ENCODE results near the gene PANK2. TPM values are rescaled to one million over a fixed set of nuclear protein-coding genes. Genes with fewer than 3 reads are reported as not detected.

The PANK2 gene
- polyA plus RNA-seq, 1 donor (not counting 4 experiments of a cell fraction or from before 2014, with no cell fraction given) = 23.6 TPM

- Histone ChIP-seq H3K4me1 (ENCODE audit: control insufficient read depth, extremely low read depth, insufficient read depth, low read length) (peaks cover 6% of the 10 kb centered on the region), H4K20me1 (ENCODE audit: control insufficient read depth, extremely low read depth, insufficient read depth, low read length) (no peaks in the 10 kb centered on the region), H3K4me2 (ENCODE audit: control insufficient read depth, extremely low read depth, insufficient read depth, low read depth, low read length) (no peak overlapping the region), H3K27me3 (ENCODE audit: control insufficient read depth, extremely low read depth, insufficient read depth, low read length) (no peaks in the 10 kb centered on the region), H2AFZ (ENCODE audit: control insufficient read depth, low read length) (no peak overlapping the region), H3K9me3 (ENCODE audit: control insufficient read depth, low read depth, low read length) (no peaks in the 10 kb centered on the region), H3K9ac (ENCODE audit: control insufficient read depth, extremely low read depth, insufficient read depth, low read length) (no peak overlapping the region), H3K9me1 (ENCODE audit: control insufficient read depth, extremely low read depth, insufficient read depth, low read length) (no peaks in the 10 kb centered on the region), H3K4me3 (ENCODE audit: control insufficient read depth in 2 of 3, extremely low read depth in 1 of 3, insufficient read depth in 2 of 3, low read depth in 1 of 3, low read length in 3 of 3) (no peak overlapping the region), H3K27ac (ENCODE audit: control insufficient read depth, insufficient read depth, low read length) (no peak overlapping the region), H3K79me2 (ENCODE audit: control insufficient read depth, insufficient read depth, low read length) (no peaks in the 10 kb centered on the region), H3K36me3 (ENCODE audit: control insufficient read depth in 2 of 2, extremely low read depth in 1 of 2, insufficient read depth in 2 of 2, low read length in 2 of 2) (peaks cover 0 to 6% of the 10 kb centered on the region in 2 experiments)
- FAIRE-seq = no peak
- DNase-seq (ENCODE audit: low read depth, low spot score) = no peak
- dilution Hi-C loops (cut with MboI; ENCODE audit: extremely low pct_ligation_motif_present, low sequenced_read_pairs) = no loop called here
- TF ChIP-seq CTCF (optimal IDR thresholded peaks at IDR 0.05 in 1 of 3, IDR thresholded peaks at IDR 0.05 in 1 of 3, conservative IDR thresholded peaks at IDR 0.05 in 1 of 3; ENCODE audit: extremely low read depth in 1 of 3, insufficient read depth in 2 of 3, low read length in 3 of 3) (no peak), EZH2 (IDR thresholded peaks at IDR 0.05; ENCODE audit: low read length) (no peak)
Measured at GRCh38 chr20:3930265-3931206, 41.3 kb downstream of the PANK2 start.

- peaks cover 0 to 6% of the 10 kb centered on the region in 2 experiments for H3K36me3 ChIP-seq (ENCODE audit: control insufficient read depth in 2 of 2, extremely low read depth in 1 of 2, insufficient read depth in 2 of 2, low read length in 2 of 2)
- no peak overlapping the region for H3K27ac ChIP-seq (ENCODE audit: control insufficient read depth, insufficient read depth, low read length)
- H3K9me1 ChIP-seq (ENCODE audit: control insufficient read depth, extremely low read depth, insufficient read depth, low read length) = no peaks in the 10 kb centered on the region
- H3K4me3 ChIP-seq (ENCODE audit: control insufficient read depth in 2 of 3, extremely low read depth in 1 of 3, insufficient read depth in 2 of 3, low read depth in 1 of 3, low read length in 3 of 3) = no peak overlapping the region
- dilution Hi-C loops (cut with MboI; ENCODE audit: extremely low pct_ligation_motif_present, low sequenced_read_pairs) = no loop called here
- H3K27me3 ChIP-seq (ENCODE audit: control insufficient read depth, extremely low read depth, insufficient read depth, low read length) = no peaks in the 10 kb centered on the region
- H2AFZ ChIP-seq (ENCODE audit: control insufficient read depth, low read length) = no peak overlapping the region
- no peak for TF ChIP-seq CTCF (optimal IDR thresholded peaks at IDR 0.05 in 1 of 3, IDR thresholded peaks at IDR 0.05 in 1 of 3, conservative IDR thresholded peaks at IDR 0.05 in 1 of 3; ENCODE audit: extremely low read depth in 1 of 3, insufficient read depth in 2 of 3, low read length in 3 of 3)
- TF ChIP-seq EZH2 (IDR thresholded peaks at IDR 0.05; ENCODE audit: low read length) = no peak
- no peak overlapping the region for H3K9ac ChIP-seq (ENCODE audit: control insufficient read depth, extremely low read depth, insufficient read depth, low read length)
- DNase-seq (ENCODE audit: low read depth, low spot score) = no peak
- H3K4me2 ChIP-seq (ENCODE audit: control insufficient read depth, extremely low read depth, insufficient read depth, low read depth, low read length) = no peak overlapping the region
- H3K9me3 ChIP-seq (ENCODE audit: control insufficient read depth, low read depth, low read length) = no peaks in the 10 kb centered on the region
- H4K20me1 ChIP-seq (ENCODE audit: control insufficient read depth, extremely low read depth, insufficient read depth, low read length) = no peaks in the 10 kb centered on the region
- no peak for FAIRE-seq
- peaks cover 6% of the 10 kb centered on the region for H3K4me1 ChIP-seq (ENCODE audit: control insufficient read depth, extremely low read depth, insufficient read depth, low read length)
- no peaks in the 10 kb centered on the region for H3K79me2 ChIP-seq (ENCODE audit: control insufficient read depth, insufficient read depth, low read length)
Measured at GRCh38 chr20:3931664-3932063, 42.5 kb downstream of the PANK2 start.

All from keratinocyte (primary cell).